Endothelial cell of umbilical vein (primary cell): ENCODE results near the gene ATR.

ENCODE experiments used
- EZH2 ChIP-seq: IDR thresholded peaks from 2 replicates; pipeline ENCODE4 v1.6.1; 2012; ENCODE audit warnings: borderline replicate concordance, low read depth, mild to moderate bottlenecking, moderate library complexity, low read length, inconsistent platforms; ENCODE audit not compliant: severe bottlenecking
- FOS ChIP-seq: IDR thresholded peaks from 2 replicates; pipeline ENCODE4 v1.6.1; 2011; ENCODE audit warnings: mild to moderate bottlenecking, low read length, moderate library complexity, borderline replicate concordance; ENCODE audit not compliant: insufficient read depth
- GATA2 ChIP-seq: IDR thresholded peaks from 2 replicates; pipeline ENCODE4 v1.7.0; 2011; ENCODE audit warnings: low read depth, mild to moderate bottlenecking, moderate library complexity, mixed read lengths, low read length; ENCODE audit not compliant: insufficient read length, insufficient read depth
- JUN ChIP-seq: IDR thresholded peaks from 2 replicates; pipeline ENCODE4 v1.6.1; 2011; ENCODE audit warnings: borderline replicate concordance, low read depth; ENCODE audit not compliant: insufficient read length, insufficient read depth
- MYC ChIP-seq: IDR thresholded peaks from one replicate; pipeline ENCODE4 v1.6.1; 2011; ENCODE audit warnings: mild to moderate bottlenecking, low read depth, low read length
- POLR2A ChIP-seq: IDR thresholded peaks from 2 replicates; pipeline ENCODE4 v1.6.1; 2012; ENCODE audit warnings: low read depth, mild to moderate bottlenecking, control low read depth, low read length
- POLR2AphosphoS5 ChIP-seq: IDR thresholded peaks from 2 replicates; pipeline ENCODE4 v1.6.1; 2012; ENCODE audit warnings: low read depth, mild to moderate bottlenecking, control low read depth, low read length, moderate library complexity; ENCODE audit not compliant: insufficient read depth
- TF ChIP-seq, protein P1 (sequence below), 2 donors: IDR thresholded peaks; 1 replicate in 1 of 2; 2 replicates in 1 of 2; pipeline ENCODE4 v1.5.1; 2011; ENCODE audit warnings: low read length in 2 of 2, mild to moderate bottlenecking in 2 of 2, moderate library complexity in 2 of 2, control low read depth in 1 of 2, inconsistent platforms in 1 of 2, low read depth in 1 of 2; ENCODE audit not compliant: insufficient read depth in 1 of 2; ENCODE audit errors: extremely low read depth in 1 of 2
- TF ChIP-seq, protein P2 (sequence below): IDR thresholded peaks from 2 replicates; pipeline ENCODE4 v1.6.1; 2011; ENCODE audit not compliant: insufficient read depth, insufficient read length

- TF ChIP-seq FOS (no peak), EZH2 (no peak), POLR2AphosphoS5 (no peak), POLR2A (no peak), JUN (no peak), GATA2 (no peak), MYC (no peak)
- TF ChIP-seq, protein P1, sequence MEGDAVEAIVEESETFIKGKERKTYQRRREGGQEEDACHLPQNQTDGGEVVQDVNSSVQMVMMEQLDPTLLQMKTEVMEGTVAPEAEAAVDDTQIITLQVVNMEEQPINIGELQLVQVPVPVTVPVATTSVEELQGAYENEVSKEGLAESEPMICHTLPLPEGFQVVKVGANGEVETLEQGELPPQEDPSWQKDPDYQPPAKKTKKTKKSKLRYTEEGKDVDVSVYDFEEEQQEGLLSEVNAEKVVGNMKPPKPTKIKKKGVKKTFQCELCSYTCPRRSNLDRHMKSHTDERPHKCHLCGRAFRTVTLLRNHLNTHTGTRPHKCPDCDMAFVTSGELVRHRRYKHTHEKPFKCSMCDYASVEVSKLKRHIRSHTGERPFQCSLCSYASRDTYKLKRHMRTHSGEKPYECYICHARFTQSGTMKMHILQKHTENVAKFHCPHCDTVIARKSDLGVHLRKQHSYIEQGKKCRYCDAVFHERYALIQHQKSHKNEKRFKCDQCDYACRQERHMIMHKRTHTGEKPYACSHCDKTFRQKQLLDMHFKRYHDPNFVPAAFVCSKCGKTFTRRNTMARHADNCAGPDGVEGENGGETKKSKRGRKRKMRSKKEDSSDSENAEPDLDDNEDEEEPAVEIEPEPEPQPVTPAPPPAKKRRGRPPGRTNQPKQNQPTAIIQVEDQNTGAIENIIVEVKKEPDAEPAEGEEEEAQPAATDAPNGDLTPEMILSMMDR (IDR thresholded peaks at IDR 0.05; ENCODE audit: extremely low read depth in 1 of 2, insufficient read depth in 1 of 2, low read depth in 1 of 2, low read length in 2 of 2), result no peak
- TF ChIP-seq, protein P2, sequence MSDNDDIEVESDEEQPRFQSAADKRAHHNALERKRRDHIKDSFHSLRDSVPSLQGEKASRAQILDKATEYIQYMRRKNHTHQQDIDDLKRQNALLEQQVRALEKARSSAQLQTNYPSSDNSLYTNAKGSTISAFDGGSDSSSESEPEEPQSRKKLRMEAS, result no peak
Observed at GRCh38 chr3:142495103-142495502, 83.4 kb downstream of the ATR start.
